Peyer's patch (tissue), 4 donors: ENCODE results near the gene TARBP1.

Experiments used
- CTCF ChIP-seq, 6 experiments: fragments of 450-650 bp in 4 of 6; fragments of 200-600 bp in 2 of 6; sonication (generic) in 1 of 6; IDR thresholded peaks; one replicate each; pipeline ENCODE4 v1.5.1; 2017 to 2019; ENCODE audit warnings: antibody characterized with exemption in 6 of 6, mild to moderate bottlenecking in 3 of 6, moderate library complexity in 1 of 6
- POLR2A ChIP-seq, 2 donors: fragments of 450-650 bp; IDR thresholded peaks; one replicate each; pipeline ENCODE4 v1.5.1; 2017; ENCODE audit warnings: antibody characterized with exemption in 2 of 2, mild to moderate bottlenecking in 2 of 2, moderate library complexity in 2 of 2

- TF ChIP-seq CTCF (IDR thresholded peaks at IDR 0.05) (no peak), POLR2A (IDR thresholded peaks at IDR 0.05) (no peak)
Measured at GRCh38 chr1:234502785-234503184, 23.8 kb upstream of the TARBP1 start.
